ENCODE results near the gene RARB.

The RARB gene

DNA sequence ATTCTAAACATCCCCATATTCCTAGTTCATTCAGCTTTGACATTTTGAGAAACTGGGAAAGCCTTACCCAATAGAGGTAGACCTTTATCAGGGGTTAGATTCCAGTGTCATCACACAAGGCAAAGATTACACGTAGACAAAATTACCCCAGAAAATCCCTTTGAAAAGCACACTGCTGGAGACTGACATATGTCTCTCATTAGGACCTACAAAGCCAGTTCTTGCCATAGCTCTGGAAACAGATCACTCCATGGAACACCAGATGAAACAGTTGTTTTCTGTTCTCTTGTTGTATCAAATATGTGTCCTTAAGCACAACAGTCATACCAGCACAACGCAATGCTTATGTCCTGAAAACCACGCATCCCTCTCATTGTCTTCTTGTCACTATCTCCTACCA is 44.7 kb downstream of the RARB start:
- peak; percentile 11 for DNase-seq

DNA sequence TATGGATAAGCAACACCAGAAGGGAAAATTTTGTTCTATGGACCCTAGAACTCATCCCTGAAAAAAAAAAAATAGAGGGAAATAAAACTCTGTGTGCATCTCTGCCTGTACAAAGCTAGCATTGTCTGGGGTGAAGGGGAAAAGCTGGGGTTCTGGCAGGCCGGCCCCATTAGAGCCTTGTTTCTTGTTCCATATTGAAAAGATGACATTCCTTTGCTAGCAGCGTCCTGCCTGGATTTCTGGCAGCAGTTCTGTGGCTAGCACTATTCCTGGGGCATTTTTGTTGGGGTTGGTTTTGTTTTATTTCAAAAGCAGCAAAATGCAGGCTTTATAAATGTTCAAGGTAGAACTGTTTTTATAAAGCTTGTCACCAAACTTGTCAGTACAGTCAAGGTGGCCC is 45.2 kb downstream of the RARB start:
- DNase-seq: peak; percentile 8

DNA sequence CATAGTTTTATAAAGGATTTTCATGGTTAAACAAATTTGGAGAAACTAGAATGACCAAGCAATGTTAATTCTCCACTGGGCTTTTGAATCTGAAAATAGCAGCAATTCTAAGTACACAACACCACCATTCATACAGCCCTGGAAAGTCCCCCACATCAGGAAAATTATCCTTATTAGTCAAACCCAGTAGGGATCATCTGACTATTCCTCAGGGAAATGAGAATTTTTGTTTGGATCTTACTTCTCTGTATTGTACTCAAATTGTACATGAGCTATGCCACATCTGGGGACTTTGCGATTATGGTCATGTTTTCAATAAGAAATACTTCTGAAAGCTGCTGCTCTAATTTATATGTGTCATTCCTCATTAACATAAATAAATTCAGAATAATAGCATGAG is 46.0 kb downstream of the RARB start:
- peak; percentile 24 for DNase-seq

DNA sequence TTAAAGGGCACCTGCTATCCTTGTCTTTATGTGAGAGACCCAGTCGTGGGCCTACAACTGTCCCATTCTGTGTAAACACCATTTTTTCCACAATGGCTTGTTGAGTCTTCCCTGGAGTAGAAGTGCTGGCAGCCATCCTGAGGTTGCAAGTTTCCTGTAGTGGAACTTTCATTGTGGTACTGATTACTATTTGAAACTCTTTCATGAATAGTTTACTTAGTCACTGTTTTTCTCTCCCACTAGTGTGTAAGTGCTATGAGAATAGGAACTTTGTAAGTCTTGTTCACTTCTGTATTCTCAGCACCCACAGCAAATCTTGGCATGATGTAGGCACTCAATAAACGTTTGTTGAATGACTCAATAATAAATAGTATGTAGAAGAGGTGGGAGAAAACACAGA is 48.6 kb downstream of the RARB start:
- peak; percentile 9 for DNase-seq

DNA sequence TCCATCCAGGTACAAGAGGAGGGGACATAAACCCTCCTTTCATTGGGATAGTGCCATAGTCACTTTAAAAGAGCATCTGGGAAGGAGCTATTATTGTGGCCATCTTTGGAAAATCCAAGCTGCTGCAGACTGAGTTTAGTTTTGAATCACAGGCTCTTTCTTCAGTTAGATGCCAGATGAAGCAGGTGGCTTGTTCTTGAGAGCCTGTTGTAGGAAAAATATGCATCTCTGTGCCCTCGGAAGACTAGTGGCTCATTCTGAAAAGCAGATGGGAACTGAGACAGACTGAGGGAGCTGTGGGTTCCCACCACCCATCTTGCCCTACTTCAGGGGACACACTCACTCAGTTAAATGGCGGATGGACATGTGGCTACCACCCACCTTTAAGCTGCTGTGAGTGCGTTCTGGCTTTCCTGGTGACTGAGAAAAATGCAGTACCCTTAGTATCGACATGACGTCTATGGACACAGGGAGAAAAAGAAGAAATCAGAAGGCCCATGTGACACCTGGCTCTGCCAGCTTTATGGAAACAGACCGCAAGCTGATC is 50.2 kb downstream of the RARB start:
- no peak for DNase-seq

DNA sequence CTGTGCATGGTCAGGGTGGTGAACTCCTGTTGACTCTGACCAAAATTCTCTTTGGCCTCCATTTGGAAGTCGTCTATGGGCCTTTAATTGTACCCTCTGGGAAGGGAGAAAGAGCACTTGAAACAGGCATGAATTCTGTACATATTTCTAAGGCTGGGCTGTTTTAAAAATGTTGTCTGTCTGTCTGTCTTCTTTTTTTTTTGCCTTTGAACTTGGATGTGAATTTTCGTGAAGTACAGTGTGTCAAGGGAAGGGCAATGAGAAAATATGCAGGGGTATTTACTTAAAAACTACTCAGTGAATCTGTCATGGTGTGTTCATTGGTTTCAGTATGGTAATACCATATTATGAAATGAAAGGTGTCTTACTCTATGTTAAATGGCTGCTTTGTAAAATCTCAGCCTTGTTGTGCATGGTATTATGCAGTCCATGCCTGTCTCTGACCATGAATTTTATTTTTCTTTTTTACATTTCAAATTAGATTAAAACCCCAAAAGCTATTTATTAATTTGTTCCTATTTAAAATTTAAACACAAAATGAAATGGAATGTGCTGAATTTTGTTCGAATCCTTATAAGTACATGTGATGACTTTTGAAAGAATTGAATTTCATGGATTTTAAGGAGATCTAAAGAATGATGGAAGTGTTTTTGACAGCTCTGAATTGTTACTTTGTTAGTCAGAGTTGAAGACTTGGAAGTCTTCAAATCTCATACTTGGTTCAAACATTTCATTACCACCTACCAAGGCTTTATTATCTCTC is 51.1 kb downstream of the RARB start:
- DNase-seq: no peak

DNA sequence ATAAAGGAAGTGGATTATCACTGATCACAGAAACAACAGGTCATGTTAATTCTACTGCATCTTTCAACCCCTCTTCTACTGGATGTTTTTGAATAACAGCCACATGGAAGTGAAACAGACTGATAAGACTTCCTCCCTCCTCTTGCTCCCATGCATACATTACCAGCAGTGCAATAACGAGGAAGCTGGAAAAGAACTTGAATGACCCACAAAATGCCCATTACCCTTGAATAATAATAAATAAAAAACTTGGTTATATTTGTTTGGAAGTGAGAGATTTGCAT is 51.6 kb downstream of the RARB start:
- DNase-seq: no peak

DNA sequence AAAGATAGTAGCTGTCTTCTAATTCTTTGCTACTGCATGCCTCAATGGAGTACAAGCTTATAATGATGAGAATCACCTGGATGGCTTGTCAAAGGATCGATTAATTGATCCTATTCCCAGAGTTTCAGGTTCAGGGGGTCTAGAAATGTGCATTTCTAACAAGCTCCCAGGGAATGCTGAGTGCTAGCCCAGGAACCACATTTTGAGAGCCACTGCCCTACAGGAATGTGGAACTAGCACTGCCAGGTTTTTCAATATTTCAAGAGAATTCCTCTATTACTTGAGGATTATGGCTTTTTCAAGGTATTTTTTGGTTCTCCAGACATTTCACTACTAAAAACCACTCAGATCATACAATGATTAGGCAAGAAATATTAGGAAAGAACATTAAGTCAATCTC is 52.7 kb downstream of the RARB start:
- DNase-seq: no peak

DNA sequence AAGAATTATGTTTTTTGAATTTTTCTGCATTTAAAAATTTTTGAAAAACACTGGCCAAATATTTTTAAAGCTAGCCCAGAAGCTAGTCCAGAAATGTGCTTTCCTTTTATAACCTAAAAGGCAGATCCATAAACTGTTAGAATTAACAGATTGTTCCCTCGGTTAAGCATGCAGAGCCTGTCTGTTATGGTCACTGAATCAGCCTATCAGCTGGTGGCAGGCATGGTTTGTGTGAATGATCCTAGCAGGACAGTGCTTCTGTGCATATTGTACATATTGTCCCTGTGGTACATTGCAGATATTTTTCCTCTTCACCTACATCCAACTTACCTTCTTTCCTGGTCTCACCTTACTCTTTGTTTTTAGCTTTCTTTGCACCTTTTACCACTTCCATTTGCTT is 53.3 kb downstream of the RARB start:
- DNase-seq: peak; percentile 10

DNA sequence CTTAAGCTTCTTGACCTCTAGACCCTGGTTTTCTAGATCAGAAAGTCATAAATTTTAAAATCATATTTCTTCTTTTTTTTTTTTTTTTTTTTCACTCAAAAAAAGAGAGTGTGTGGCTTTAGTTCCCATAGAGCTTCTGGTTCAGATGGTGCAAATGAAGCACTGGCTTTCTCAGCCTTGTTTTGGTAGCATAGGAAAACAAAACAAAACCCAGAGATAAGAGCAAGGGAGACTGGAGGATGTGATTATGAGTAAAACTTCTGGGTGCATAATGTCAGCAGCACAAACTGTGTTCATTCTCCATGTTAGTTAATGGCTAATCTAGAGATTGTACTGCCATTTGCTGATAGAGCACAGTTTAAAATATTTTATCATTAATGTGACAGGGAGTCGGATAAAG is 55.4 kb downstream of the RARB start:
- DNase-seq: no peak

DNA sequence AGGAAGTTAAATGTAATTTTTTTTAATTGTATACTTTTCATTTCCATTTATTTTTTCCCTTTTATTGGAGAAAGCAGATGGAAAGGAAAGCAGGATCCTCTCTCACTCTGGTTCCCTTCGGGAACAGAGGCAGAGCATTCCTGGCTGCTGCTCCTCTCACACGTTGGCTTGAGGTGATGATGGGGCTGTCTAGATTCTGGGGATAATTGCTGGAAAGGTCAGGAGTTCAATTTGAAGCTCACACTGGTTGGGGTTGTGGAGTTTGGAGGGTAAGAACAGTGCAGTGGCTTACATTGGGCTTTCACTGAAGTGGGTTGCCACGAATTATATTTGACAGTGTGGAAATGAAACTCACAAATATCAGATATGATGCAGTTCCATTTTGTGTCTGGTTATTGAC is 57.6 kb downstream of the RARB start:
- peak; percentile 14 for DNase-seq

DNA sequence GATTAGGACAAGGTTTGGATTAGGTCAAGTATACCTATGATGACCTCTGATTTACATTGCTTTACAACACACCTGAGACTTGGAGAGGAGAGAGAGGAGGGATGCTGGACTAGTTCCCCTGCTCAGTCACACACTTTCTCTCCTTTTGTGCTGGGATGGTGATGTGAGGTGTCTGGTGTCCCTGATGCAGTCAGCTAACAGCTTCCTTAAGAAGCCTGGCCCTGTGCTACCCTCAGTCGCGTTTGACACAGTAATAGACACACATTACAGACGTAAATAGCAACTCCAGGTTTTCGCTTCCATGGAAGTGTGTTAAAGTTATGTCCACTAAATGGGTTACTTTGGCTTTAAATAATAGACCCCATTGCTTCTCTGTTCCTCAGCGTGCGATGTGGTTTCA is 58.9 kb downstream of the RARB start:
- DNase-seq: no peak

DNA sequence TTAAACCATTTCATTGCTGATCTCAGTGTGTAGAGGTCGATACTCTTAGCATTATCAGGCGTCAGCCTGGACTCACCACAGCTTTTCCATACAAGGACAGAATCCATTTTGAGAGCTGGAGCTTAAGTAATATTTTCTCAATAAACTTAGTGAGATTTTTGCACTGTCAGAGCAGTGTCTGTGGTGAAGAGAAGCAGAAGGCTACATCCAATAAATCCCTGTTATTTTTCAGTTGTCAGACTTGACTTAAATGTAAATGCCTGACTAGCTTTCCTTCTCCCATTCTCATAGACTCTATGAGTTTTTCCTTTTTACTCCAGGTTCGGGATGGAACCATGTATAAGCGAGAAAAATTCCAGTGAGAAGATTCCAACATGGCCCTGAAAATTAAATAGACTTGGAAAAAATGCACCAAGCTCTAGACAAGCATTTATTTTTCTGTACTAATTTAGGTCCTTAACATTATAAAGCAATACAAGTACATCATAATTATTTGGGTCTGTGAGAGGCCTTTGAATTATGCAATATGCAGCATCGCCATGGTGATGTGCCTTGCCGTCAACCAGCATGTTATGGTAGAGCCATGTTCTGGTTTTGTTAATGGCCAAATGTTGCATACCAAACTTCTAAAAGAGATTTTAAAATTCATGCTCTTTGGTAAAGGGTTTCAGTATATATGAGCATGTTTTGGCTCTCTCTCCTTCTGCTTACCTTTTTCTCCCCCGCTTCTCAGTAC is 62.0 kb downstream of the RARB start:
- no peak for DNase-seq

DNA sequence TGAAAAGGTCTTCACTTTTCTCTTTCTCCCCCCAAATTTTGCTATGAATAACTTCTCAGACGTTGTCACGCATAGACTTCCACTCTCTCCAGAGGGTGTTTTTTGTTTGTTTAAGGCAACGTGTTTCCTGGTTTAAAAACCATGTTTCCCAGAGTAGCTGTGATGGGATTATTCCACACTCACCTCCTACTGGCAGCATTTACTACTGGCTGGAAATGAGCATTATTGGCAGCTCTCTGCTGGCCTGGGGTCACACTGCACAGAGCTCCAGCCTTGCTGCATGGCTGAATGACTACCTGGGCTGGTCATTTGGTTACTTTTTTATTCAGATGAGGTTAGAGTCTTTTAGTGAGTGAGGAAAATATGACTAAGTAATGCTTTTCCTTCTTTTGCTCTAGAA is 65.2 kb downstream of the RARB start:
- no peak for DNase-seq

DNA sequence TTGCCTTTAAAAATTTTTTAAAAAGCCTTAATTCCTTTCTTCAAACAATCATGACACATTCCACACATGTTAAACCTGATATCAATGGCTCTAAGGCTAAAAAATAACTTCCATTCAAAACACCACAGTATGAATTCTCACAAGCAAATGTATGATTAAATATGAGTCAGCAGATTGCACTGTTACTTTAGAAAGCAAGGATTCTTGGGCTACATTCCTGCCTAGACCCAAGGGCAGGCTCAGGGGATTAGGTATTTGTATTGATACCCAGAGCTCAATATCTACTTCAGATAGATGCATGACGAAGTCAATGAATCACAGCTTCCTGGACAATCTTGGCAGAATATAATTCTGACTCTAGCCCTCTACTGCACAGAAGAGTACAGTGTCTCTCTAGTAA is 65.7 kb downstream of the RARB start:
- DNase-seq: no peak

DNA sequence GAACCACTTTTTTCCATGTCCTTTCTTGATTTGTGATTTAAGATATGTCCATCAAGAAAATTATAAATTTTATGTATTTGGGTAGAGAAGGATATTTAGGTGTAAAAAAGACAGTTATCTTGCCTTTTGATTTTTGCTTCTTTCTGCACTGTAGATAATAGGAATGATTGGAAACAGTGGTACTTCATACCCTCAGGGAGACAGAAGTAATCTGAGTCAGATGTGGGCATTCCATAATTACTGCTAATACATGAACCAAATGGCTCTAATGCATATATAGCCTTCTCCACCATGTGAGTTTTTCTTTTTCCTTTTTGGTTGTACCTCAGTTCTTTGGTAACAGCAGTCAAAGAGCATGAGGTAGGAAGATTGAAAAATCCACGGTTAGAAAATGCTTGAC is 67.2 kb downstream of the RARB start:
- no peak for DNase-seq

DNA sequence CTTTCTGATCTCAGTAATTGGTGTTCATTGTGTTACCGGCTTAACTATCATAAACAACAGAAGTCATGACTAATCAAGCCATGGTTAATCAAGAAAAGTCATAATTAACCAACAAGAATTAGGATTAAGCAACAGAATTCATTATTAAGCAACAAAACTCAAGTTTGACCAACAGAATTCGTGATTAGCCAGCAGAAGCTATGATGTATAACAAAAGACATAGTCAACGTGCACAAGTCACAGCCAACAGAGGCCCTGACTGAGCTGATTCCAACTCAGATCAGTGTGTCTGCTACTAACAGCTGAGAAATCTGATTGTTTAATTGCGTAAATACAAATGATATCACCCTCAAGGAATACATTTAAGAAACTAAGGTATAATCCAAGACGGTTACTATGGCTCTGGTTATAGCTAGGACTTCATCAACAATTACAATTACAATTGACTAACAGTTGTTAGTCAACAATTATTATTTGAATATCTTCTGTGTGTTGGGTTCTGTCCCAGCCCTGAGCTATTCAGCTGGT is 67.7 kb downstream of the RARB start:
- no peak for DNase-seq

DNA sequence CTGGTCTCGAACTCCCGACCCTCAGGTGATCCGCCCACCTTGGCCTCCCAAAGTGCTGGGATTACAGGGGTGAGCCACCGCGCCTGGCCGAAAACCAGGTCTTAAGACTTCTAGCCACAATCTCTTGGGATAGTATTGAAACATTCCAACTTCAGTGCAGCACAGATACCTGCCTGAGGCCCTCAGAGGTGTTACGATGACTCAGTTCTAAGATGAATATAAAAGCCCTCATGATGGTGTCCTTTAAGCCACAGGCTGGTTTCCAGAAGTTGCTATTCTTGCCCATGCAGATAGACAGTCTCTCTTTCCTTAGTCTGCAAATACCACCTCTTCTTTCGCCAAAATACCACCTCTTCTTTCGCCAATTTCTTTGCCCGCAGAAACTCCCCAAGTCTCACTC is 69.0 kb downstream of the RARB start:
- no peak for DNase-seq

DNA sequence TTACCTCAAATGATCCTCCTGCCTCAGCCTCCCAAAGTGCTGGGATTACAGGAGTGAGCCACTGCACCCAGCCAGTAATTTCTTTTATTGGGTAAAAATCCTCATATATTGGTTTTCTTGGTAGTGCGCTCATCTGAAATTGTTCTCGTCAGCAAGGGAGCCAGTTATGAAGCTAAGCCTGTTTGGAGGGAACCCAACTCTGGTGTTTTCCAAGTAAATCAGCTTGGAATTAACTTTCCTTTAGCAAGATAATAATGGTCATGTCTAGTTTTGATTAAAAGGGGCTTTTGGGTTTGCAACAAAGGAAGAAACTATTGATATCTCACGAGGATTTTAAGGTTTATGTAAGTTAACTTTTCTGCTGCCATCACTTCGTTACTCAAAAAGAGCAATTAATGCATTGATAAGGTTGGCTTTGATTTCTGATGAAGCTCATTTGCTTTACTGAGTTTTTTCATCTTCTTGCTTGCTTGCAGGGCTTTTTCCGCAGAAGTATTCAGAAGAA is 72.7 kb downstream of the RARB start:
- no peak for DNase-seq

DNA sequence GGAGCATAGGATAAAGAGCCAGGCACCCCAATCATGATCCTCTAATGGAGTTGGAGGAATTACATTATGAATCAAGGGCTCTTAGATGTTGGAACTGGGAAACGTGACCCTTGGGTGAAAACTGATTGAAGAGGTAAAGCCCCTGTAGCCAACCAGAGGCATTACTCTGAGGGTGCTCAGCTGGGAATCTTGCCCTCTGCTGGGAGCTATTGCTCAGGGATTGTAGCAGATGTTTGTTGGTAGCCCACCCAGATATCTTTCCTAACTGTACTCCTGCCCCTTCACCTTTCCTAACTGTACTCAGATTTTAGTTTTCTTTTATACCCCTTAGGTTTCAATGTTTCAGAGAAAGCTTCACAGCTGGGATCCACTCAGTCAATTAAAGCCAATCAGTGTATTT is 74.2 kb downstream of the RARB start:
- no peak for DNase-seq

DNA sequence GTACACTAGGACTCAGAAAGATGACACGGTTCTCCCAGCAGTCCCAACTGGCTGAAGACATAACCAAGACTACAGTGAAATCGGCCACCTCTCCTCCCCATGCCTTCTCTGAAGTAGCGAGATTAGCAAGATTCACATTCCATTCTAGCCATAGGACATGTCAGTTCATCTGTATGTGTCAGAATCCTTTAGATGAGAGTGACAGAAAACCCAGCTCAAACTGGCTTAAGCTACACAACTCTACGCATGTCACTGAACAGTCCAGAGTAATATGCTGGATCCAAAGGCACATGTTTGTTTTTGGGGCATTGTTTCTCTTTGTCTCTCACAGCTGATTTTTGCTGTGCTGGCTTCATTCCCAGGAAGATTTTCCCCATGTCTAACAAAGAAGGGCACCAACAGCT is 75.8 kb downstream of the RARB start:
- peak; percentile 21 for DNase-seq

DNA sequence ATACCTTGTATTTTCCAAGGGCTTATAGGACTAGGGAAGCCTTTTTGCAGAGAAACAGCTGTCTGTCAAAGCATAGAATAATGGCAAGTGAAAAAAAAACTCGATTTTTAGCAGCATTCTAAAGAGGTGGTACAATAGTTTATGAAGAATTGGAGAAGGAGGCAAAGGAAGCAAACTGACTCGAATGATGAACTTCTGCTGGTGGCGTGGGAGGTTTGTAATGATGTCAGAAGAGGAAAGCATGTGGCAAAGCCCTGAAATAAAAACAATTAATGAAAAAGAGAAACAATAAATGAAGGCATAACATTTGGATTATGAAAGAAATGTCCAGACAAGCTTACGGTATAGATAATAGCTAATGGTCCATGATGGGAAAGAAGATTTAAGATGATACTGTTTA is 77.5 kb downstream of the RARB start:
- no peak for DNase-seq

DNA sequence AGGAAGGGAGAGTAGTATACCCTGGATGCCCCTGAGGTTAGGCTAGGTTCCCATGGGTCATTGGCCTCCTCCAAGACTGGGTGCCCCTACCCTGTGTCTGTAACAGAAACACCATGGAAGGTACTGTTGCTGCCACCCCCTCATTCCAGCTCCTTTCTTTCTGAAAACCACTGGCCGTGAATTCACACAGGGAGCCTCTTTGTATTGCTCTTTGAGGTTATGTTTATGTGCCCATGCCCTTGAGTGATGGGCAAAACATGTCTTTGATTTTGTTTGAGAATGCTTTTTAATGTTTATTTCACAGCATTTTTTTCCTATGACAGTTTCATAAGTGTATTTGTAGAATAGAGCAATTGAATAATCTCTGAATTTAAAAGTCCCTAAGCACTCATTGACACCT is 79.7 kb downstream of the RARB start:
- no peak for DNase-seq

DNA sequence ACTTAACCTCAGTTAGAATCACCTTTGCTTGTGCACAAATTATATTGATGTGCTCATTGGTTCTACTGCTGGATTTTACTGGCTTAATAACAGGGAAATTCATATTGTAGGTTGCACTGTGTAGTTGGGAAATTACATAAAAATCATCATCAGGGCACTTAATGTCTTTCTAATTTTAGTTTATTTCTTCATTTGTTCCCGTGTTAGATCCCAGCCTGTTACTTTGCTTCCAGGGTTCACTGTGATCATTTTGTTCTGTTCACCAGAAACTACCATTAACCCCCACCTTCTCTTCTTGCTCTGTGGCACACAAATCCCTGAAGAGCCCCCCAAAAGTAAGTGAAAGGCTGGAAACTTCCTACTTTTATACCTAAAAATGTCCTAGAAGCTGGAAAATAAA is 80.4 kb downstream of the RARB start:
- no peak for DNase-seq
